PC-3 (cell line): ENCODE data around the gene APOM. TPM values are rescaled to one million over a fixed set of nuclear protein-coding genes. Genes with fewer than 3 reads are reported as not detected.
A peak's percentile ranks its signal among the peaks of the same experiment; 100 is the strongest.

Experiments used
- ATAC-seq: fragments of 200-7000 bp; cut with Tn5 transposase; 2 replicates; pipeline ENCODE4 v1.9.1; 2020; ENCODE audit warnings: mild to moderate bottlenecking, moderate library complexity
- BruUV-seq: library from RNA; stranded (reverse); fragments of 400-500 nt; replicated peaks from 2 replicates; lab custom pipeline; 2021; lab: Mats Ljungman, UMichigan
- CTCF ChIA-PET: fragments of 300-600 bp; sonication (Branson Sonifier 250); formaldehyde crosslinking; loops from one replicate; lab custom pipeline; 2022; ENCODE audit warnings: antibody characterized with exemption; lab: Charles Lee
- POLR2A ChIA-PET: fragments of 300-600 bp; sonication (Branson Sonifier 250); formaldehyde crosslinking; loops from one replicate; lab custom pipeline; 2022; ENCODE audit warnings: antibody characterized with exemption; ENCODE audit not compliant: unreplicated experiment; lab: Charles Lee
- DNase-seq: peaks from one replicate; pipeline ENCODE4 v3.0.0-alpha.2; 2015
- H2AFZ ChIP-seq: fragments of 300-600 bp; sonication (generic); 2 replicates; pipeline ENCODE4 v1.6.0; 2016; ENCODE audit warnings: antibody characterized with exemption, low read length
- H3F3A ChIP-seq: fragments of 300-600 bp; sonication (generic); one replicate; pipeline ENCODE4 v1.6.0; 2017; ENCODE audit warnings: antibody characterized with exemption, low read length, control low read depth, mild to moderate bottlenecking; ENCODE audit not compliant: unreplicated experiment
- H3K27ac ChIP-seq: fragments of 300-600 bp; sonication (generic); 2 replicates; pipeline ENCODE4 v1.5.1; 2016; ENCODE audit warnings: mild to moderate bottlenecking, low read length
- H3K27me3 ChIP-seq: fragments of 300-600 bp; sonication (generic); 2 replicates; pipeline ENCODE4 v1.6.1; 2016; ENCODE audit warnings: low read length, mixed read lengths
- H3K36me3 ChIP-seq: fragments of 300-600 bp; sonication (generic); 2 replicates; pipeline ENCODE4 v1.6.1; 2016; ENCODE audit warnings: low read depth, mixed run types, low read length, mixed read lengths
- H3K4me1 ChIP-seq: fragments of 300-600 bp; sonication (generic); 2 replicates; pipeline ENCODE4 v1.5.1; 2016; ENCODE audit warnings: low read length; ENCODE audit not compliant: insufficient read depth
- H3K4me2 ChIP-seq: fragments of 300-600 bp; sonication (generic); 2 replicates; pipeline ENCODE4 v1.6.0; 2016; ENCODE audit warnings: low read length
- H3K4me3 ChIP-seq: fragments of 300-600 bp; sonication (generic); 2 replicates; pipeline ENCODE4 v1.5.1; 2016; ENCODE audit warnings: mild to moderate bottlenecking, low read length, mixed read lengths
- H3K79me2 ChIP-seq: fragments of 300-600 bp; sonication (generic); 2 replicates; pipeline ENCODE4 v1.6.1; 2017; ENCODE audit warnings: low read length, mixed read lengths
- H3K9ac ChIP-seq: fragments of 300-600 bp; sonication (generic); 2 replicates; pipeline ENCODE4 v1.6.0; 2016; ENCODE audit warnings: mild to moderate bottlenecking, low read length
- H3K9me2 ChIP-seq: fragments of 300-600 bp; sonication (generic); replicated peaks from 2 replicates; pipeline ENCODE4 v1.6.1; 2016; ENCODE audit warnings: mixed run types, low read length, mixed read lengths
- H3K9me3 ChIP-seq: fragments of 300-600 bp; sonication (generic); 2 replicates; pipeline ENCODE4 v1.6.1; 2016; ENCODE audit warnings: low read length, mixed read lengths
- H4K20me1 ChIP-seq: fragments of 300-600 bp; sonication (generic); 2 replicates; pipeline ENCODE4 v1.6.1; 2016; ENCODE audit warnings: low read length, mixed read lengths
- CTCF ChIP-seq: fragments of 300-600 bp; sonication (generic); conservative IDR thresholded peaks from 2 replicates; pipeline ENCODE4 v1.5.1; 2017; ENCODE audit warnings: antibody characterized with exemption, low read depth, mild to moderate bottlenecking, low read length
- EZH2 ChIP-seq: fragments of 300-600 bp; sonication (generic); IDR thresholded peaks from one replicate; pipeline ENCODE4 v1.6.1; 2017; ENCODE audit warnings: antibody characterized with exemption, mild to moderate bottlenecking, low read length; ENCODE audit not compliant: unreplicated experiment
- EZH2phosphoT487 ChIP-seq: fragments of 300-600 bp; sonication (generic); IDR thresholded peaks from 2 replicates; pipeline ENCODE4 v1.6.1; 2018; ENCODE audit warnings: mild to moderate bottlenecking, antibody characterized with exemption, low read length, borderline replicate concordance
- intact Hi-C: fragments of 100-400 bp; cut with micrococcal nuclease; formaldehyde crosslinking; loops from 2 replicates; pipeline ENCODE4 v1.9.0; 2023
- total RNA-seq: library from RNA; depleted of rRNA; stranded (reverse); fragments of >200 nt; gene quantifications from 2 replicates; pipeline ENCODE4 v1.2.3, GENCODE V29; 2014

Gene APOM
- total RNA-seq, 1 experiment from 2014 or later, result 2.2 TPM

GRCh38 chr6:31702819-31703716 lies 47.4 kb downstream of the APOM start, which contains the start of gene ABHD16A:
TSS of gene ABHD16A (minus strand) at chr6:31703324. CDS start at chr6:31703281, 43 bp downstream.
- Histone ChIP-seq H3K9ac (peak within 1 kb of the TSS; percentile 86), H3K79me2 (peaks cover 25% of the 10 kb centered on the region), H3K4me3 (peak within 1 kb of the TSS; percentile 85), H3K4me2 (peak within 1 kb of the TSS; percentile 95), H4K20me1 (no peaks in the 10 kb centered on the region), H3K27me3 (no peaks in the 10 kb centered on the region), H3K4me1 (peaks cover 10% of the 10 kb centered on the region), H2AFZ (peak within 1 kb of the TSS; percentile 87), H3K9me2 (no peaks in the 10 kb centered on the region), H3K9me3 (no peaks in the 10 kb centered on the region), H3F3A (no peaks in the 10 kb centered on the region), H3K36me3 (no peaks in the 10 kb centered on the region), H3K27ac (peak within 1 kb of the TSS; percentile 71)
- TF ChIP-seq CTCF, result no peak
- no peak for TF ChIP-seq EZH2phosphoT487
- TF ChIP-seq EZH2, result no peak
- ATAC-seq (peak; percentile 94), DNase-seq (peak; percentile 98)
- intact Hi-C loops, result no loop called here
- ChIA-PET CTCF (no interaction called here), POLR2A (interaction anchor here (0.6 to 0.7 kb wide), 2 partner anchors 19 to 124 kb away, joined by 6 to 8 read pairs; partner anchors contain the start of gene HSPA1B)
- TSS peak; percentile 95 for BruUV-seq

GRCh38 chr6:31705931-31706330 lies 50.2 kb downstream of the APOM start:
- Histone ChIP-seq H3F3A (no peaks in the 10 kb centered on the region), H3K27ac (no peak overlapping the region), H3K36me3 (no peaks in the 10 kb centered on the region), H3K4me1 (peaks cover 10% of the 10 kb centered on the region), H3K9me2 (no peaks in the 10 kb centered on the region), H3K79me2 (peaks cover 21% of the 10 kb centered on the region), H3K9ac (no peak overlapping the region), H3K4me2 (no peak overlapping the region), H3K9me3 (no peaks in the 10 kb centered on the region), H3K4me3 (no peak overlapping the region), H3K27me3 (no peaks in the 10 kb centered on the region), H2AFZ (no peak overlapping the region), H4K20me1 (no peaks in the 10 kb centered on the region)
- intact Hi-C loops, result no loop called here
- POLR2A ChIA-PET, result no interaction called here
- ATAC-seq (no peak), DNase-seq (no peak)
- no peak for TF ChIP-seq EZH2phosphoT487
- TF ChIP-seq EZH2, result no peak
- TF ChIP-seq CTCF, result no peak
- CTCF ChIA-PET, result no interaction called here
- no TSS peak for BruUV-seq

- intact Hi-C loops, result no loop called here
- H3K27me3 ChIP-seq, result no peaks in the 10 kb centered on the region
- no peak for ATAC-seq
- no peaks in the 10 kb centered on the region for H3K36me3 ChIP-seq
- no TSS peak for BruUV-seq
- no peak within 1 kb of the TSS for H3K4me3 ChIP-seq
- ChIA-PET CTCF (no interaction called here), POLR2A (no interaction called here)
- H3K9me3 ChIP-seq, result no peaks in the 10 kb centered on the region
- H3K9ac ChIP-seq, result no peak within 1 kb of the TSS
- peaks cover 14% of the 10 kb centered on the region for H3K79me2 ChIP-seq
- H3F3A ChIP-seq, result no peaks in the 10 kb centered on the region
- no peaks in the 10 kb centered on the region for H3K9me2 ChIP-seq
- no peak within 1 kb of the TSS for H2AFZ ChIP-seq
- no peak within 1 kb of the TSS for H3K27ac ChIP-seq
- TF ChIP-seq EZH2, result no peak
- TF ChIP-seq EZH2phosphoT487, result no peak
- no peak for TF ChIP-seq CTCF
- peaks cover 6% of the 10 kb centered on the region for H3K4me1 ChIP-seq
- no peak within 1 kb of the TSS for H3K4me2 ChIP-seq
- DNase-seq, result no peak
- H4K20me1 ChIP-seq, result no peaks in the 10 kb centered on the region
Measured at GRCh38 chr6:31706599-31706998, 50.9 kb downstream of the APOM start, which contains the start of gene LY6G6F. TSS of gene LY6G6F (plus strand) at chr6:31706866. CDS start at chr6:31706907, 41 bp downstream.
